Heart left ventricle (tissue), 13 donors: Measurements from ENCODE around the gene AJM1.

Source experiments
- CTCF ChIP-seq, 12 donors: fragments of 200-600 bp; sonication (generic) in 4 of 12; IDR thresholded peaks; one replicate each; pipeline versions ENCODE4 v1.5.0 to v1.8.0; 2018 to 2022; ENCODE audit warnings: antibody characterized with exemption in 12 of 12, mild to moderate bottlenecking in 5 of 12
- POLR2A ChIP-seq, 2 donors: fragments of 450-650 bp; IDR thresholded peaks; one replicate each; pipeline ENCODE4 v1.6.1; 2017; ENCODE audit warnings: antibody characterized with exemption in 2 of 2, mild to moderate bottlenecking in 2 of 2, moderate library complexity in 2 of 2
- donor health status: ischemic (EF 13 %, LVEDD 7.1; RV severe dilation, severe dysfunction).
- donor health status: DM: no; HTN: yes; CAD: no.
- donor health status: DM: no; HTN: no; CAD: no.
- donor health status: ischemic (EF 25% LVEDD 6.9; RV normal size, moderate dysfunction).
- donor health status: ischemic (EF 25% LVEDD 5.7; RV mildly dilated, moderate dysfunction).
- donor health status: ischemic (EF 35%, LVEDD 5.7; RV mildly dilated, moderate dysfunction).
- donor health status: nonischemic (EF 11% LVEDD 7.7; RV severe dilation, severe dysfunction).
- donor health status: DM: yes; HTN: yes; CAD: no.
- donor health status: PGD.
- donor health status: ischemic (EF 29% LVEDD 5.4; RV normal size, mild dysfunction).
- donor health status: nonischemic (EF 23%, LVEDD 6.1; RV moderate dilation, normal function).

- TF ChIP-seq POLR2A (IDR thresholded peaks at IDR 0.05), result no peak
- no peak for TF ChIP-seq CTCF (IDR thresholded peaks at IDR 0.05)
Observed at GRCh38 chr9:136863623-136864273, 21.5 kb downstream of the AJM1 start.
